Cardiac fibroblast (primary cell): ENCODE data around the gene EPAS1.
"Not testable (repeated sequence)": the region's sequence is repeated elsewhere in the genome, so short reads cannot be mapped to it uniquely, and the experiment has no call there.

ENCODE experiments used
- DNase-seq, 2 donors: peaks; one replicate each; pipeline versions ENCODE4 v3.0.0 to v3.0.0-alpha.2; 2010; ENCODE audit warnings: low read depth in 2 of 2
- H3K4me3 ChIP-seq, 2 donors: replicated peaks in 1 of 2; 1 replicate in 1 of 2; 2 replicates in 1 of 2; pipeline ENCODE4 v1.5.1; 2011; ENCODE audit warnings: low read depth in 2 of 2, low read length in 2 of 2, mild to moderate bottlenecking in 2 of 2, moderate library complexity in 1 of 2
- CTCF ChIP-seq: IDR thresholded peaks from one replicate; pipeline ENCODE4 v1.5.1; 2011; ENCODE audit warnings: low read depth, mild to moderate bottlenecking, low read length, inconsistent platforms

The EPAS1 gene

GRCh38 chr2:46394649-46395510 lies 97.7 kb downstream of the EPAS1 start:
- no peak for DNase-seq

GRCh38 chr2:46395730-46396129 lies 98.5 kb downstream of the EPAS1 start:
- not testable (repeated sequence) for DNase-seq, H3K4me3 ChIP-seq

More at GRCh38 chr2:46394649-46395510, 97.7 kb downstream of the EPAS1 start:
- H3K4me3 ChIP-seq, result no peak overlapping the region
- TF ChIP-seq CTCF, result no peak

GRCh38 chr2:46400016-46400415 lies 102.8 kb downstream of the EPAS1 start:
- no peak for TF ChIP-seq CTCF
- no peak for DNase-seq
- H3K4me3 ChIP-seq, result no peak overlapping the region

- no peak for DNase-seq
- no peak for TF ChIP-seq CTCF
- H3K4me3 ChIP-seq, result no peak overlapping the region
These were observed 105.7 kb downstream of the EPAS1 start for GRCh38 chr2:46402874-46403273.

GRCh38 chr2:46404181-46404759 lies 107.1 kb downstream of the EPAS1 start:
- TF ChIP-seq CTCF, result no peak
- H3K4me3 ChIP-seq, result no peak overlapping the region
- DNase-seq, result no peak

GRCh38 chr2:46407852-46408455 lies 110.7 kb downstream of the EPAS1 start:
- no peak for DNase-seq
- no peak for TF ChIP-seq CTCF
- no peak overlapping the region for H3K4me3 ChIP-seq

GRCh38 chr2:46409756-46410155 lies 112.5 kb downstream of the EPAS1 start:
- no peak for TF ChIP-seq CTCF
- H3K4me3 ChIP-seq, result no peak overlapping the region
- DNase-seq, result no peak
